ENCODE results near the gene WDR54. TPM values are rescaled to one million over a fixed set of nuclear protein-coding genes. Genes with fewer than 3 reads are reported as not detected.
"Not testable (repeated sequence)": the region's sequence is repeated elsewhere in the genome, so short reads cannot be mapped to it uniquely, and the experiment has no call there.

WDR54 gene
- total RNA-seq, 1 experiment from 2014 or later, result 54.9 TPM

DNA sequence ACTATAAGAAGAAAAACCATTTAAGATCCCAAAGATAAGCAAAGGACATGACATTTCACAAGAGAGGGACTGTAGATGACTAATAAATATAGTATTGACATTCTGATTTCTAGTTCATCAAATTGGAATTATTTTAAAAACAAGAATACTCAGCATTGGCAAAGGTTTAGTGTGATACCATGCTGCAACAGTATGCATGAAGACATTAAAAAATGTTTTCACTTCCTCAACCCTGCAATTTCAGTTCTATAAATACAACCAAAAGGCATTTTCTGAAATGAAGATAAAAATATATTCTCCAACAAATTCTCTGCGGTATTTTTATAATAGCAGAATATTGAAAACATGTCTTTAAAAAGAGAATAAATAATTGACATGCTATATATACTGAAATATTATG is 2.2 kb upstream of the WDR54 start:
- H3K9ac ChIP-seq (ENCODE audit: low read length), result no peak overlapping the region
- no peaks in the 10 kb centered on the region for H3K9me2 ChIP-seq (ENCODE audit: insufficient read depth)
- ChIA-PET CTCF (no interaction called here), RAD21 (ENCODE audit: low non-redundant PET in 1 of 2, low total read pairs in 2 of 2, uncharacterized antibody in 2 of 2, unreplicated experiment in 2 of 2) (no interaction called here), POLR2A (interaction anchor here (0.6 kb wide), 1 partner anchor 66 kb away, joined by 3 read pairs; no protein-coding TSS in a partner anchor)
- H3K27me3 ChIP-seq (ENCODE audit: insufficient read depth, low read length), result no peaks in the 10 kb centered on the region
- no peak overlapping the region for H2AFZ ChIP-seq (ENCODE audit: low read depth, low read length, poor library complexity, severe bottlenecking)
- H3K4me1 ChIP-seq (ENCODE audit: control insufficient read depth in 1 of 2, insufficient read depth in 2 of 2, low read length in 2 of 2), result peaks cover 0 to 23% of the 10 kb centered on the region in 2 experiments; a peak in 3 of 4 replicates
- H3K4me2 ChIP-seq (ENCODE audit: low read length), result no peak overlapping the region
- no peaks in the 10 kb centered on the region for H3K9me3 ChIP-seq (ENCODE audit: control insufficient read depth in 1 of 2, insufficient read depth in 1 of 2, low read depth in 1 of 2, low read length in 2 of 2)
- no peak for DNase-seq (ENCODE audit: low read depth, low spot score)
- intact Hi-C loops (cut with micrococcal nuclease), result no loop called here
- no peaks in the 10 kb centered on the region for H3K36me3 ChIP-seq (ENCODE audit: control insufficient read depth in 1 of 2, insufficient read depth in 2 of 2, low read length in 2 of 2)
- TF ChIP-seq ZFX (IDR thresholded peaks at IDR 0.05) (no peak), SIN3A (IDR thresholded peaks at IDR 0.05; ENCODE audit: low read depth) (no peak), CBX3 (IDR thresholded peaks at IDR 0.05; ENCODE audit: low read depth) (no peak), YY1 (IDR thresholded peaks at IDR 0.05; ENCODE audit: extremely low read depth, insufficient replicate concordance, low read depth, low read length) (no peak), SP1 (IDR thresholded peaks at IDR 0.05; ENCODE audit: low read depth) (no peak), ELF1 (IDR thresholded peaks at IDR 0.05; ENCODE audit: borderline replicate concordance, low read depth) (no peak), EGR1 (IDR thresholded peaks at IDR 0.05; ENCODE audit: low read depth) (no peak), TCF7L2 (IDR thresholded peaks at IDR 0.05; ENCODE audit: borderline replicate concordance, extremely low read depth, insufficient read depth, insufficient read length) (no peak)
- H3K79me2 ChIP-seq (ENCODE audit: insufficient read depth, low read length), result no peaks in the 10 kb centered on the region
- H3K4me3 ChIP-seq (replicated peaks in 1 of 2; ENCODE audit: low read depth in 1 of 2, low read length in 2 of 2), result no peak overlapping the region
- H4K20me1 ChIP-seq (ENCODE audit: insufficient read depth), result no peaks in the 10 kb centered on the region
- H3K27ac ChIP-seq (ENCODE audit: low read depth, low read length), result no peak overlapping the region
- no TSS peak for BruUV-seq (replicated peaks)
- ATAC-seq, result no peak

DNA sequence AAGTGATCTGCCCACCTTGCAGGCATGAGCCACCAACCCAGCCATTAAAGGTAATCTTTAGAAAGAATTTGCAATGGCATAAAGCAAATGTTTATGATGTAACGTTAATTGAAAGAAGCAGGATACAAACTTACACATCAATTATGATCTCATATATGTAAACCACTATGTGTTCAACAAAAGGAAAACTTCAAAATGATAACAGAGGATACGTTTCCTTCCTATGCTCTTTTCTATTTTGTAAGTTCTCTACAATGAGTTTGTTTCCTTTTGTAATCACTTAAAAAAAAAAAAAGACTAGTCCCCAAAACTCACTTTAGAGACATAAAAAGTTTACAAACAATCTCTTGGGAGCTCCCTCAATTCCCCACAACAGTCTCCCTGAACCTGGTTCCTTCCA is 1.5 kb upstream of the WDR54 start:
- Histone ChIP-seq H3K9ac (ENCODE audit: low read length) (no peak overlapping the region), H3K27me3 (ENCODE audit: insufficient read depth, low read length) (no peaks in the 10 kb centered on the region), H2AFZ (ENCODE audit: low read depth, low read length, poor library complexity, severe bottlenecking) (no peak overlapping the region), H3K36me3 (ENCODE audit: control insufficient read depth in 1 of 2, insufficient read depth in 2 of 2, low read length in 2 of 2) (no peaks in the 10 kb centered on the region; a peak in 1 of 4 replicates), H3K27ac (ENCODE audit: low read depth, low read length) (no peak overlapping the region), H3K4me2 (ENCODE audit: low read length) (peak overlapping the region; percentile 89; the same call in 1 of the 2 replicates), H3K79me2 (ENCODE audit: insufficient read depth, low read length) (no peaks in the 10 kb centered on the region), H3K9me3 (ENCODE audit: control insufficient read depth in 1 of 2, insufficient read depth in 1 of 2, low read depth in 1 of 2, low read length in 2 of 2) (no peaks in the 10 kb centered on the region), H3K9me2 (ENCODE audit: insufficient read depth) (no peaks in the 10 kb centered on the region), H3K4me1 (ENCODE audit: control insufficient read depth in 1 of 2, insufficient read depth in 2 of 2, low read length in 2 of 2) (peaks cover 0 to 30% of the 10 kb centered on the region in 2 experiments; a peak in 3 of 4 replicates), H3K4me3 (replicated peaks in 1 of 2; ENCODE audit: low read depth in 1 of 2, low read length in 2 of 2) (no peak overlapping the region), H4K20me1 (ENCODE audit: insufficient read depth) (no peaks in the 10 kb centered on the region)
- no TSS peak for BruUV-seq (replicated peaks)
- RAD21 ChIA-PET (ENCODE audit: low non-redundant PET in 1 of 2, low total read pairs in 2 of 2, uncharacterized antibody in 2 of 2, unreplicated experiment in 2 of 2), result no interaction called here
- POLR2A ChIA-PET, result no interaction called here
- DNase-seq (ENCODE audit: low read depth, low spot score) (no peak), ATAC-seq (no peak)
- TF ChIP-seq YY1 (IDR thresholded peaks at IDR 0.05; ENCODE audit: extremely low read depth, insufficient replicate concordance, low read depth, low read length), result no peak
- no peak for TF ChIP-seq CEBPB (IDR thresholded peaks at IDR 0.05; ENCODE audit: low read depth)
- no peak for TF ChIP-seq EGR1 (IDR thresholded peaks at IDR 0.05; ENCODE audit: low read depth)
- CTCF ChIA-PET, result no interaction called here
- intact Hi-C loops (cut with micrococcal nuclease), result no loop called here

GRCh38 chr2:74420443-74421103 is 957 bp upstream of the WDR54 start:
- ATAC-seq; H3K36me3 ChIP-seq (ENCODE audit: control insufficient read depth in 1 of 2, insufficient read depth in 2 of 2, low read length in 2 of 2); DNase-seq (ENCODE audit: low read depth, low spot score); H4K20me1 ChIP-seq (ENCODE audit: insufficient read depth); POLR2A ChIA-PET; CTCF ChIA-PET; H3K9me3 ChIP-seq (ENCODE audit: control insufficient read depth in 1 of 2, insufficient read depth in 1 of 2, low read depth in 1 of 2, low read length in 2 of 2); H2AFZ ChIP-seq (ENCODE audit: low read depth, low read length, poor library complexity, severe bottlenecking); BruUV-seq (replicated peaks); intact Hi-C loops (cut with micrococcal nuclease); RAD21 ChIA-PET (ENCODE audit: low non-redundant PET in 1 of 2, low total read pairs in 2 of 2, uncharacterized antibody in 2 of 2, unreplicated experiment in 2 of 2); H3K9me2 ChIP-seq (ENCODE audit: insufficient read depth); H3K27me3 ChIP-seq (ENCODE audit: insufficient read depth, low read length); H3K79me2 ChIP-seq (ENCODE audit: insufficient read depth, low read length): not testable (repeated sequence)
- H3K27ac ChIP-seq (ENCODE audit: low read depth, low read length), result peak overlapping the region; percentile 54; the same call in 1 of the 2 replicates
- peak overlapping the region; percentile 89 for H3K4me2 ChIP-seq (ENCODE audit: low read length)
- H3K4me1 ChIP-seq (ENCODE audit: control insufficient read depth in 1 of 2, insufficient read depth in 2 of 2, low read length in 2 of 2), result peaks cover 0 to 33% of the 10 kb centered on the region in 2 experiments; a peak in 3 of 4 replicates
- peak overlapping the region; percentile 71 for H3K9ac ChIP-seq (ENCODE audit: low read length)
- peak overlapping the region; percentile 82 to 85 for H3K4me3 ChIP-seq (replicated peaks in 1 of 2; ENCODE audit: low read depth in 1 of 2, low read length in 2 of 2)

All from HCT116 (cell line).